ENCODE measurements around the gene IFI44. TPM values are rescaled to one million over a fixed set of nuclear protein-coding genes. Genes with fewer than 3 reads are reported as not detected.

The IFI44 gene
- total and polyA plus RNA-seq, 2 donors from 2014 or later = 21.9 to 42.3 TPM

DNA sequence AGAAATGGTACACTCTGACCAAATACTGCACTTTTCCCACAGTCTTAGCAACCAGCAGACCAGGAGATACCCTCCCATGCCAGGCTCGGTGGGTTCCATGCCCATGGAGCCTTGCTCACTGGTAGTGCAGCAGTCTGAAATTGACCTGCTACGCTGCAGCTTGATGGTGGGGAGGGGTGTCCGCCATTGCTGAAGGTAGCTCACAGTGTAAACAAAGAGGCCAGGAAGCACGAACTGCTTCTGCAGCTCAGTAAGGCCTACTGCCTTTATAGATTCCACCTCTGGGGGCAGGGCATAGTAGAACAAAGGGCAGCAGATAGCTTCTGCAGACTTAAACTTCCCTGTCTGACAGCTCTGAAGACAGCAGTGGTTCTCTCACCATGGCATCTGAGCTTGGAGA lies 41.7 kb upstream of the IFI44 start:
- H3K36me3 ChIP-seq (ENCODE audit: control insufficient read depth in 2 of 3, insufficient read depth in 3 of 3, low read length in 3 of 3) = no peaks in the 10 kb centered on the region
- no peak overlapping the region for H3K9ac ChIP-seq (ENCODE audit: low read length in 3 of 3)
- H3K27me3 ChIP-seq (ENCODE audit: control insufficient read depth, insufficient read depth, low read length) = no peaks in the 10 kb centered on the region
- FAIRE-seq = no peak
- H3K27ac ChIP-seq (ENCODE audit: low read depth in 2 of 2, low read length in 2 of 2) = no peak overlapping the region
- intact Hi-C loops (cut with DNase I) = loop anchor here (10.0 kb wide), 1 partner anchor 473 kb away; no protein-coding TSS in a partner anchor
- no peaks in the 10 kb centered on the region for H3K9me3 ChIP-seq (ENCODE audit: control insufficient read depth in 2 of 3, insufficient read depth in 1 of 3, low read length in 3 of 3)
- H3K4me3 ChIP-seq (ENCODE audit: low read length in 3 of 3) = no peak overlapping the region
- no peaks in the 10 kb centered on the region for H3K4me1 ChIP-seq (ENCODE audit: control insufficient read depth in 2 of 3, insufficient read depth in 2 of 3, low read depth in 1 of 3, low read length in 3 of 3)
- no peak for DNase-seq
- TF ChIP-seq, protein P1, sequence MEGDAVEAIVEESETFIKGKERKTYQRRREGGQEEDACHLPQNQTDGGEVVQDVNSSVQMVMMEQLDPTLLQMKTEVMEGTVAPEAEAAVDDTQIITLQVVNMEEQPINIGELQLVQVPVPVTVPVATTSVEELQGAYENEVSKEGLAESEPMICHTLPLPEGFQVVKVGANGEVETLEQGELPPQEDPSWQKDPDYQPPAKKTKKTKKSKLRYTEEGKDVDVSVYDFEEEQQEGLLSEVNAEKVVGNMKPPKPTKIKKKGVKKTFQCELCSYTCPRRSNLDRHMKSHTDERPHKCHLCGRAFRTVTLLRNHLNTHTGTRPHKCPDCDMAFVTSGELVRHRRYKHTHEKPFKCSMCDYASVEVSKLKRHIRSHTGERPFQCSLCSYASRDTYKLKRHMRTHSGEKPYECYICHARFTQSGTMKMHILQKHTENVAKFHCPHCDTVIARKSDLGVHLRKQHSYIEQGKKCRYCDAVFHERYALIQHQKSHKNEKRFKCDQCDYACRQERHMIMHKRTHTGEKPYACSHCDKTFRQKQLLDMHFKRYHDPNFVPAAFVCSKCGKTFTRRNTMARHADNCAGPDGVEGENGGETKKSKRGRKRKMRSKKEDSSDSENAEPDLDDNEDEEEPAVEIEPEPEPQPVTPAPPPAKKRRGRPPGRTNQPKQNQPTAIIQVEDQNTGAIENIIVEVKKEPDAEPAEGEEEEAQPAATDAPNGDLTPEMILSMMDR (IDR thresholded peaks at IDR 0.05; ENCODE audit: borderline replicate concordance, extremely low read depth, insufficient read depth) = no peak

DNA sequence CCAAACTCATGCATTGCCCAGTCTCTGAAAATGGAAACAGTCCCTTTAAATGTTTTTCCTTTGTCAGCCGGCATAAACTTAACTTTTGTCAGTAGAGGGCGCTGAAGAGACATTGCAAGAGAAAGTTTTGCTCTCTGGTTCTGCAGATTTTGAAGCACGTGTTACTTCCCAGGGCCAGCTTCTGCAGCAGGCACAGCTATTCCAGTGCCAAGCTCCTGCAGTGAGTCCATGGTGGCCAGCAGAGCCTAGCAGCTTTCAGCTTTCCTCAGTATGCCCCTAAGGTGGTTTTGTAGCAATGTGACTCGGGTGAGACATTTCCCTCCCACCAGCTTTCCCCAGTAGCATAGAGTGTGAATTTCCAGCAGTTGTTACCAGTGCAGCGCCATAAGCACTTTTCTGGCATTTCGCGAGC lies 32.0 kb upstream of the IFI44 start:
- no peaks in the 10 kb centered on the region for H3K9me3 ChIP-seq (ENCODE audit: control insufficient read depth in 2 of 3, insufficient read depth in 1 of 3, low read length in 3 of 3)
- H3K4me3 ChIP-seq (ENCODE audit: low read length in 3 of 3) = no peak overlapping the region
- H3K9ac ChIP-seq (ENCODE audit: low read length in 3 of 3) = no peak overlapping the region
- FAIRE-seq (peak; percentile 97), DNase-seq (peak; percentile 67 to 95 (median 79))
- TF ChIP-seq, protein P1 (IDR thresholded peaks at IDR 0.05; ENCODE audit: borderline replicate concordance, extremely low read depth, insufficient read depth) = peak; percentile 93
- H3K4me1 ChIP-seq (ENCODE audit: control insufficient read depth in 2 of 3, insufficient read depth in 2 of 3, low read depth in 1 of 3, low read length in 3 of 3) = peaks cover 0 to 5% (median 2%) of the 10 kb centered on the region in 3 donors
- intact Hi-C loops (cut with DNase I) = no loop called here
- no peaks in the 10 kb centered on the region for H3K36me3 ChIP-seq (ENCODE audit: control insufficient read depth in 2 of 3, insufficient read depth in 3 of 3, low read length in 3 of 3)
- H3K27ac ChIP-seq (ENCODE audit: low read depth in 2 of 2, low read length in 2 of 2) = no peak overlapping the region
- no peaks in the 10 kb centered on the region for H3K27me3 ChIP-seq (ENCODE audit: control insufficient read depth, insufficient read depth, low read length)

DNA sequence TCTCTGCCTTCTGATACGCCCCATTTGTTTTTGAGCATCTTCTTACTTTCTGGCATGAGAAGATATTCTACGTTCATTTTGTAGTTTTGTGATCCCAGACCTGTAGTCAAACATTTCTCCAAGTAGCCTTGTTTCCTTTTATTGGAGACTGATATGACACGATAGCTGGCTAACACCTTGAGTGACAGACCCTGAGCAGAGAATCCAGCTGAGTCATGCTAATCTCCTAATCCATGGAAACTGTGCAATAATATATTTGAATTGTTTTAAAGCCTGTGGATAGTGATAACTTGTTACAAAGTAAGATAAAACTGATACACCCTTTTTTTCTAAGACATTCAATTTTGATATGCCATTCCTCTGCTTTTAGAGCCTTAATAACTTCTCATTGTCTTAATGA lies 30.6 kb upstream of the IFI44 start:
- FAIRE-seq = no peak
- no peaks in the 10 kb centered on the region for H3K36me3 ChIP-seq (ENCODE audit: control insufficient read depth in 2 of 3, insufficient read depth in 3 of 3, low read length in 3 of 3)
- H3K4me3 ChIP-seq (ENCODE audit: low read length in 3 of 3) = peak overlapping the region in 1 of 3 donors; percentile 69
- H3K9ac ChIP-seq (ENCODE audit: low read length in 3 of 3) = peak overlapping the region in 1 of 3 donors; percentile 65
- DNase-seq = no peak
- H3K9me3 ChIP-seq (ENCODE audit: control insufficient read depth in 2 of 3, insufficient read depth in 1 of 3, low read length in 3 of 3) = no peaks in the 10 kb centered on the region
- TF ChIP-seq, protein P1 (IDR thresholded peaks at IDR 0.05; ENCODE audit: borderline replicate concordance, extremely low read depth, insufficient read depth) = no peak
- intact Hi-C loops (cut with DNase I) = no loop called here
- H3K4me1 ChIP-seq (ENCODE audit: control insufficient read depth in 2 of 3, insufficient read depth in 2 of 3, low read depth in 1 of 3, low read length in 3 of 3) = peaks cover 0 to 5% (median 2%) of the 10 kb centered on the region in 3 donors
- no peaks in the 10 kb centered on the region for H3K27me3 ChIP-seq (ENCODE audit: control insufficient read depth, insufficient read depth, low read length)
- peak overlapping the region; percentile 9 to 20 for H3K27ac ChIP-seq (ENCODE audit: low read depth in 2 of 2, low read length in 2 of 2)

DNA sequence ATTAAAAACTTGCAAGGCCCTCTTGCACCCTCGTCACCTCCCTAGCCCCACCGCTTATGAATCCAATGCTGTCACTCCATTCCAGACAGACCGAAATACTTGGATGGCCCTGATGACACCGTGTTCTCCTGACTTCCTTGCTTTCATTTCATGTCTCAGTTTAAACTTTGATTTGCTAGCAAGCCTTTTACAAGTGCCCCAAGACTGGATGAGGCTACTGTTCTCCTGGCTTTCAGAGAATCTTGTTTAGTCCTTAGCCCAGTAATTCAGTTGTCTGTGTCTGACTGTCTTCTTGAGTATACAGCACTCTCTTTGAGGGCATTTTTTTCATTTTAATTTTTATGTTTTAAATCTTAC lies 30.2 kb upstream of the IFI44 start:
- Histone ChIP-seq H3K4me1 (ENCODE audit: control insufficient read depth in 2 of 3, insufficient read depth in 2 of 3, low read depth in 1 of 3, low read length in 3 of 3) (peaks cover 0 to 5% (median 2%) of the 10 kb centered on the region in 3 donors), H3K27ac (ENCODE audit: low read depth in 2 of 2, low read length in 2 of 2) (peak overlapping the region; percentile 9 to 20), H3K27me3 (ENCODE audit: control insufficient read depth, insufficient read depth, low read length) (no peaks in the 10 kb centered on the region), H3K36me3 (ENCODE audit: control insufficient read depth in 2 of 3, insufficient read depth in 3 of 3, low read length in 3 of 3) (no peaks in the 10 kb centered on the region), H3K9ac (ENCODE audit: low read length in 3 of 3) (peak overlapping the region in 1 of 3 donors; percentile 65), H3K4me3 (ENCODE audit: low read length in 3 of 3) (peak overlapping the region in 2 of 3 donors; percentile 59 to 69), H3K9me3 (ENCODE audit: control insufficient read depth in 2 of 3, insufficient read depth in 1 of 3, low read length in 3 of 3) (no peaks in the 10 kb centered on the region)
- no peak for FAIRE-seq
- TF ChIP-seq, protein P1 (IDR thresholded peaks at IDR 0.05; ENCODE audit: borderline replicate concordance, extremely low read depth, insufficient read depth) = no peak
- DNase-seq = peak in 1 of 5 donors; percentile 3
- intact Hi-C loops (cut with DNase I) = no loop called here
